ENCODE data around the gene LHPP.

The LHPP gene

GRCh38 chr10:124510759-124511158, 49.1 kb downstream of the LHPP start:
- Histone ChIP-seq H3K4me3 (ENCODE audit: low read depth in 1 of 2, low read length in 1 of 2) (no peak overlapping the region), H3K4me1 (ENCODE audit: control insufficient read depth in 1 of 2, insufficient read depth in 1 of 2, low read depth in 1 of 2, low read length in 1 of 2) (no peaks in the 10 kb centered on the region), H3K36me3 (no peaks in the 10 kb centered on the region), H3K27ac (no peak overlapping the region), H3K9me3 (no peaks in the 10 kb centered on the region), H3K27me3 (no peaks in the 10 kb centered on the region)
- no peak for TF ChIP-seq CTCF (IDR thresholded peaks at IDR 0.05)

GRCh38 chr10:124511205-124512039, 49.8 kb downstream of the LHPP start:
- Histone ChIP-seq H3K9me3 (no peaks in the 10 kb centered on the region), H3K4me1 (ENCODE audit: control insufficient read depth in 1 of 2, insufficient read depth in 1 of 2, low read depth in 1 of 2, low read length in 1 of 2) (no peaks in the 10 kb centered on the region), H3K36me3 (no peaks in the 10 kb centered on the region), H3K4me3 (ENCODE audit: low read depth in 1 of 2, low read length in 1 of 2) (no peak overlapping the region), H3K27me3 (no peaks in the 10 kb centered on the region), H3K27ac (no peak overlapping the region)
- TF ChIP-seq CTCF (IDR thresholded peaks at IDR 0.05), result no peak

- H3K27me3 ChIP-seq, result no peaks in the 10 kb centered on the region
- no peaks in the 10 kb centered on the region for H3K4me1 ChIP-seq (ENCODE audit: control insufficient read depth in 1 of 2, insufficient read depth in 1 of 2, low read depth in 1 of 2, low read length in 1 of 2)
- TF ChIP-seq CTCF (IDR thresholded peaks at IDR 0.05), result no peak
- H3K27ac ChIP-seq, result no peak overlapping the region
- H3K9me3 ChIP-seq, result no peaks in the 10 kb centered on the region
- H3K36me3 ChIP-seq, result no peaks in the 10 kb centered on the region
- H3K4me3 ChIP-seq (ENCODE audit: low read depth in 1 of 2, low read length in 1 of 2), result no peak overlapping the region
Measured at GRCh38 chr10:124512040-124512428, 50.4 kb downstream of the LHPP start.

GRCh38 chr10:124512600-124512999, 51.0 kb downstream of the LHPP start:
- Histone ChIP-seq H3K27ac (no peak overlapping the region), H3K9me3 (no peaks in the 10 kb centered on the region), H3K4me1 (ENCODE audit: control insufficient read depth in 1 of 2, insufficient read depth in 1 of 2, low read depth in 1 of 2, low read length in 1 of 2) (no peaks in the 10 kb centered on the region), H3K4me3 (ENCODE audit: low read depth in 1 of 2, low read length in 1 of 2) (no peak overlapping the region), H3K36me3 (no peaks in the 10 kb centered on the region), H3K27me3 (no peaks in the 10 kb centered on the region)
- no peak for TF ChIP-seq CTCF (IDR thresholded peaks at IDR 0.05)

- TF ChIP-seq CTCF (IDR thresholded peaks at IDR 0.05), result no peak
- Histone ChIP-seq H3K27me3 (no peaks in the 10 kb centered on the region), H3K4me1 (ENCODE audit: control insufficient read depth in 1 of 2, insufficient read depth in 1 of 2, low read depth in 1 of 2, low read length in 1 of 2) (no peaks in the 10 kb centered on the region), H3K36me3 (no peaks in the 10 kb centered on the region), H3K4me3 (ENCODE audit: low read depth in 1 of 2, low read length in 1 of 2) (no peak overlapping the region), H3K9me3 (no peaks in the 10 kb centered on the region), H3K27ac (no peak overlapping the region)
Measured at GRCh38 chr10:124515244-124515970, 53.8 kb downstream of the LHPP start.
